Lung (tissue), 12 donors: ENCODE data around the gene DESI1. TPM values are rescaled to one million over a fixed set of nuclear protein-coding genes. Genes with fewer than 3 reads are reported as not detected.

ENCODE experiments used
- ATAC-seq: fragments of 200-7000 bp; cut with Tn5 transposase; one replicate; pipeline ENCODE4 v1.9.1; 2020; ENCODE audit warnings: moderate number of reproducible peaks; ENCODE audit not compliant: insufficient read depth, low FRiP score
- DNase-seq, 3 donors: peaks; one replicate each; pipeline ENCODE4 v3.0.0-alpha.2; 2013 to 2017
- H3K27ac ChIP-seq, 2 donors: one replicate each; pipeline ENCODE4 v1.5.1; 2013; ENCODE audit warnings: mild to moderate bottlenecking in 2 of 2, moderate library complexity in 2 of 2, control low read depth in 1 of 2, inconsistent platforms in 1 of 2, low read depth in 1 of 2, low read length in 1 of 2
- H3K27me3 ChIP-seq, 3 donors: one replicate each; pipeline ENCODE4 v1.5.1; 2013; ENCODE audit warnings: low read length in 2 of 3; ENCODE audit not compliant: control insufficient read depth in 3 of 3, insufficient read depth in 3 of 3
- H3K36me3 ChIP-seq, 4 donors: one replicate each; pipeline ENCODE4 v1.5.1; 2013; ENCODE audit warnings: low read length in 4 of 4, mild to moderate bottlenecking in 1 of 4, moderate library complexity in 1 of 4; ENCODE audit not compliant: control insufficient read depth in 4 of 4, insufficient read depth in 4 of 4
- H3K4me1 ChIP-seq, 5 donors: one replicate each; pipeline ENCODE4 v1.5.1; 2013; ENCODE audit warnings: low read length in 5 of 5, mild to moderate bottlenecking in 2 of 5, moderate library complexity in 1 of 5; ENCODE audit not compliant: control insufficient read depth in 5 of 5, insufficient read depth in 5 of 5
- H3K4me3 ChIP-seq: one replicate; pipeline ENCODE4 v1.5.1; 2013; ENCODE audit warnings: mild to moderate bottlenecking, control low read depth, moderate library complexity
- H3K9ac ChIP-seq, 2 donors: one replicate each; pipeline ENCODE4 v1.5.1; 2013; ENCODE audit warnings: low read length in 2 of 2, control low read depth in 1 of 2; ENCODE audit not compliant: insufficient read depth in 1 of 2
- H3K9me3 ChIP-seq, 4 donors: one replicate each; pipeline ENCODE4 v1.5.1; 2013; ENCODE audit warnings: low read length in 3 of 4, mild to moderate bottlenecking in 1 of 4, moderate library complexity in 1 of 4; ENCODE audit not compliant: control insufficient read depth in 4 of 4, insufficient read depth in 3 of 4
- CTCF ChIP-seq: IDR thresholded peaks from 2 replicates; pipeline ENCODE4 v1.5.1; 2012; ENCODE audit warnings: mild to moderate bottlenecking; ENCODE audit errors: control extremely low read depth, extremely low read depth
- WGBS, 2 donors: extraction: QIAGEN DNeasy Blood & Tissue Kit; methylation state at CpG; one replicate each; pipeline ENCODE4 v1.1.7; 2013; 5-methylcytosine and 5-hydroxymethylcytosine counted together
- polyA plus RNA-seq, 2 donors: library from polyadenylated mRNA; stranded (reverse); fragments of 200-250 nt; gene quantifications; one replicate each; pipeline ENCODE4 v1.2.1, GENCODE V29; 2013
- total RNA-seq, 2 donors: library from RNA; depleted of rRNA in 1 of 2; stranded (reverse); fragments of >200 nt in 1 of 2; gene quantifications; one replicate each; pipeline ENCODE4 v1.2.1, GENCODE V29; 2014 to 2021
- donor health status: control.
- donor health status: control.
- donor health status: Bipolar disorder and iron deficiency.
- donor health status: healthy.
- donor health status: DM: yes; HTN: yes; CAD: no.

Gene DESI1
- total and polyA plus RNA-seq, 4 donors: 13.6 to 42.7 (median 30.6) TPM

DNA sequence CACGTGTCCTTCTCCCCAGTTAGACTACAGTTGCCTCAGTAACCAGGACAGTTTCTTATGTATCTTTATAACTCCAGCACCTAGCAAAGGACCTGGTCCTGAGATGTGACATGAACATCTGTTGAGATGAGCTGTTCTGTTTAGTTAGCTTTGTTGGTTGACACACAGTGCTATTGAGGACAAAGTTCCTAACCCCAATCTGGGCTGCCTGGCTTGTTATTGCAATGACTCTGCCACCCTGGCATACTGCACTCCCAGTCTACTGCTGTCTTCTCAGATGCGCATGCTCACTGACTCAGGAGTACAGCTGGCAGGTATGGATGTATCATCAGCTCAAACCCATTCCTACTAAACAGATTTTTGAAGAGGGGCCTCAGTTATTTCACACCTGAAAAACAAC is 7.4 kb downstream of the DESI1 start:
- Histone ChIP-seq H3K27me3 (no peaks in the 10 kb centered on the region), H3K4me1 (peaks cover 0 to 4% (median 0%) of the 10 kb centered on the region in 5 donors), H3K9ac (no peak overlapping the region), H3K36me3 (peaks cover 0 to 2% (median 0%) of the 10 kb centered on the region in 4 donors), H3K9me3 (no peaks in the 10 kb centered on the region), H3K27ac (no peak overlapping the region), H3K4me3 (no peak overlapping the region)
- no peak for ATAC-seq
- 95 to 96% methylated on average over 2 of the region's 2 CpGs for WGBS, 2 donors
- no peak for DNase-seq
- no peak for TF ChIP-seq CTCF

DNA sequence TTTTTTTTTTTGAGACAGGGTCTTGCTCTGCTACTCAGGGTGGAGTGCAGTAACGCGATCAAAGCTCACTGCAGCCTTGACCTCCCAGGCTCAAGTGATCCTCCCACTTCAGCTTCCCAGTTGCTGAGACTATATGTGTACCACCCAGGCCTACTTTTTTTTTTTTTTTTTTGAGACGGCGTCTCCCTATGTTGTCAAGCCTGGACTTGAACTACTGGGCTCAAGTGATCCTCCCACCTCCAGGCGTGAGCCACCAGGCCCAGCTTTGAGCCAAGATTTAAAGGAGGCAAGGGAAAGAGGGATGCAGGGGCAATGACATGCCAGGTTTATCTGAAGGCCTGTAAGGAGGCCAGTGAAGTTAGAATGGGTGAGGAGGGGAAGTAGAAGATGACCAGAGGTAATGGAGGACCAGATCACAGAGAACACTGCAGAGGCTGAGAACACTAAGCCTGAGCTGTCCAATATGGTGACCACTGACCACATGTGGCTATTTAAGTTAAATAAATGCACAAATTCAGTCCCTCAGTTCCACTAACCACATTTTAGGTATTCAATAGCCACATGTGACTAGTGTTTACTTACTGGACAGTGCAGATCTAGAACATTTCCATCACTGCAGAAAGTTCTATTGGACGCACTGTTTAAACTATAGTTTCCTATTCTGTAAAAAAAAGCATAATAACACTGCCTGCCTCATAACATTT is 8.1 kb downstream of the DESI1 start:
- no peak for DNase-seq
- H3K9me3 ChIP-seq: no peaks in the 10 kb centered on the region
- TF ChIP-seq CTCF: no peak
- 94 to 95% methylated on average over 6 of the region's 6 CpGs for WGBS, 2 donors
- H3K4me1 ChIP-seq: peaks cover 0 to 4% (median 0%) of the 10 kb centered on the region in 5 donors
- no peak overlapping the region for H3K4me3 ChIP-seq
- no peak for ATAC-seq
- peaks cover 0 to 2% (median under 1%) of the 10 kb centered on the region in 4 donors for H3K36me3 ChIP-seq
- no peak overlapping the region for H3K27ac ChIP-seq
- H3K27me3 ChIP-seq: no peaks in the 10 kb centered on the region
- H3K9ac ChIP-seq: no peak overlapping the region

DNA sequence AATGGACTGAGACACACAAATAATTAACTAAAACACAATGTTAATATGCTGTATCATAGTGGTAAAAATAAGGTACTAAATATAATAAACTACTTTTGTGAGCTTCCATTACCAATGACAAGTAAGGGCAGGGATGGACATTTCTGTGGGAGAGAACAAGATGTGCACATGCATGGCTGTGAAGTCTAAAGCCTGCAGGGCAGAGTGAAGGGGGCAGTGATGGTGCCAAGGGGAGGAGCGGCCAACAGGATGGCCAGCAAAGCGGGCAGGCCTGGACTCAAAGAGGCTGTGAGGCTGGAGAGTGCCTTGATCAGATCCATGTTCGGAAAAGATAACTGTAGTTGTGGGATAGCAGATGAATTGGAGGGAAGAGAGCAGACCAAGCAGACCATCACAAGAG is 12.5 kb downstream of the DESI1 start:
- TF ChIP-seq CTCF: no peak
- Histone ChIP-seq H3K4me1 (peaks cover 0 to 4% (median 0%) of the 10 kb centered on the region in 5 donors), H3K36me3 (peaks cover 6 to 22% (median 12%) of the 10 kb centered on the region in 4 donors), H3K27me3 (no peaks in the 10 kb centered on the region), H3K9me3 (no peaks in the 10 kb centered on the region), H3K27ac (no peak overlapping the region), H3K4me3 (no peak overlapping the region), H3K9ac (no peak overlapping the region)
- DNase-seq (no peak), ATAC-seq (no peak)
- WGBS, 2 donors: 93 to 98% methylated on average over 3 of the region's 3 CpGs
